Neural progenitor cell (in vitro differentiated cells): Measurements from ENCODE around the gene C11orf54.

Experiments used
- CTCF ChIP-seq: fragments of 200-600 bp; sonication (generic); IDR thresholded peaks from 2 replicates; pipeline ENCODE4 v1.5.1; 2017; ENCODE audit warnings: antibody characterized with exemption, mild to moderate bottlenecking
- EZH2 ChIP-seq: fragments of 200-600 bp; sonication (generic); IDR thresholded peaks from 2 replicates; pipeline ENCODE4 v1.6.1; 2017; ENCODE audit warnings: antibody characterized with exemption, mild to moderate bottlenecking, moderate library complexity
- EZH2phosphoT487 ChIP-seq: fragments of 200-600 bp; sonication (generic); IDR thresholded peaks from 2 replicates; pipeline ENCODE4 v1.6.1; 2017; ENCODE audit warnings: antibody characterized with exemption

- TF ChIP-seq CTCF (no peak), EZH2 (no peak), EZH2phosphoT487 (no peak)
Observed at GRCh38 chr11:93796441-93797231, 55.2 kb downstream of the C11orf54 start.
